K562 (cell line): ENCODE data around the gene ZDHHC5. TPM values are rescaled to one million over a fixed set of nuclear protein-coding genes. Genes with fewer than 3 reads are reported as not detected.

ENCODE experiments used
- BACH1 ChIP-seq: fragments of 200-800 bp; sonication (Bioruptor generic); IDR thresholded peaks from 2 replicates; pipeline ENCODE4 v1.6.1; 2016; ENCODE audit warnings: missing genetic modification characterization, missing compliant biosample characterization
- CEBPG ChIP-seq, 3 experiments: fragments of 200-800 bp in 1 of 3; sonication (Bioruptor generic) in 1 of 3; sonication (generic) in 1 of 3; formaldehyde crosslinking in 1 of 3; IDR thresholded peaks in 2 of 3; conservative IDR thresholded peaks in 1 of 3; 2 replicates each; pipeline versions ENCODE4 v1.6.1 to v1.8.0; 2016 to 2022; ENCODE audit warnings: missing compliant biosample characterization in 2 of 3, missing genetic modification characterization in 2 of 3, mild to moderate bottlenecking in 1 of 3, missing genetic modification reagents in 1 of 3
- DMBX1 ChIP-seq: fragments of 250-450 bp; sonication (Bioruptor Pico); IDR thresholded peaks from 2 replicates; pipeline ENCODE4 v1.8.0; 2022; ENCODE audit warnings: inconsistent platforms, mild to moderate bottlenecking, moderate library complexity, borderline replicate concordance
- ELF4 ChIP-seq: fragments of 450-650 bp; formaldehyde crosslinking; IDR thresholded peaks from 2 replicates; pipeline ENCODE4 v1.4.0; 2022; ENCODE audit warnings: missing genetic modification characterization
- FOXA3 ChIP-seq, 2 experiments: fragments of 450-650 bp in 1 of 2; sonication (generic) in 1 of 2; formaldehyde crosslinking; IDR thresholded peaks in 1 of 2; conservative IDR thresholded peaks in 1 of 2; 2 replicates each; pipeline versions ENCODE4 v1.4.0 to v1.8.0; 2020 to 2022; ENCODE audit warnings: mild to moderate bottlenecking in 2 of 2, missing genetic modification reagents in 1 of 2
- GATAD2B ChIP-seq: fragments of 450-650 bp; IDR thresholded peaks from 2 replicates; pipeline ENCODE4 v1.6.1; 2017; ENCODE audit warnings: mild to moderate bottlenecking, borderline replicate concordance
- GMEB1 ChIP-seq: fragments of 250-450 bp; sonication (Bioruptor Pico); IDR thresholded peaks from 2 replicates; pipeline ENCODE4 v1.4.0; 2020; ENCODE audit warnings: mild to moderate bottlenecking
- HEY1 ChIP-seq: fragments of 250-450 bp; sonication (Bioruptor Pico); IDR thresholded peaks from 2 replicates; pipeline ENCODE4 v1.5.0; 2020; ENCODE audit warnings: mild to moderate bottlenecking, moderate library complexity, borderline replicate concordance
- KAT7 ChIP-seq: sonication (generic); formaldehyde crosslinking; IDR thresholded peaks from 2 replicates; pipeline ENCODE4 v1.8.0; 2022; ENCODE audit warnings: missing genetic modification reagents, mild to moderate bottlenecking, borderline replicate concordance
- NONO ChIP-seq, 2 experiments: fragments of 200-400 bp in 1 of 2; fragments of 450-650 bp in 1 of 2; formaldehyde crosslinking in 1 of 2; IDR thresholded peaks; 2 replicates each; pipeline ENCODE4 v1.6.1; 2017; ENCODE audit warnings: low read depth in 2 of 2, mild to moderate bottlenecking in 2 of 2, moderate library complexity in 2 of 2, low read length in 1 of 2
- REST ChIP-seq, 2 experiments: fragments of 450-650 bp; formaldehyde crosslinking in 1 of 2; IDR thresholded peaks; 2 replicates each; pipeline versions ENCODE4 v1.4.0 to v1.6.1; 2014 to 2020; ENCODE audit warnings: mild to moderate bottlenecking in 2 of 2, borderline replicate concordance in 1 of 2, low read depth in 1 of 2
- TSC22D4 ChIP-seq: fragments of 450-650 bp; IDR thresholded peaks from 2 replicates; pipeline ENCODE4 v1.6.1; 2016; ENCODE audit warnings: missing genetic modification characterization, missing biosample characterization, control low read depth
- ZKSCAN8 ChIP-seq: fragments of 200-800 bp; sonication (Bioruptor generic); IDR thresholded peaks from 2 replicates; pipeline ENCODE4 v1.6.1; 2016; ENCODE audit warnings: missing genetic modification characterization, missing compliant biosample characterization
- ZNF253 ChIP-seq: fragments of 250-450 bp; sonication (Bioruptor Pico); conservative IDR thresholded peaks from 2 replicates; pipeline ENCODE4 v1.6.1; 2021; ENCODE audit warnings: mild to moderate bottlenecking
- ZNF717 ChIP-seq: fragments of 250-450 bp; sonication (Bioruptor Pico); IDR thresholded peaks from 2 replicates; pipeline ENCODE4 v1.5.0; 2021
- ZNF75A ChIP-seq: fragments of 450-650 bp; formaldehyde crosslinking; IDR thresholded peaks from 2 replicates; pipeline ENCODE4 v1.4.0; 2020; ENCODE audit warnings: mild to moderate bottlenecking
- ZNF76 ChIP-seq: fragments of 250-450 bp; sonication (Bioruptor Pico); IDR thresholded peaks from 2 replicates; pipeline ENCODE4 v1.4.0; 2020; ENCODE audit warnings: mild to moderate bottlenecking, moderate library complexity, borderline replicate concordance
- polyA plus RNA-seq, 8 experiments: library from polyadenylated mRNA; depleted of rRNA in 4 of 8; stranded (reverse) in 5 of 8; unstranded in 3 of 8; fragments of >200 nt; fragmentation: Nextera tagmentation in 2 of 8; fragmentation: Illumina TruSeq in 1 of 8; extraction: Ambion mirVana in 2 of 8; extraction: Trizol in 1 of 8; gene quantifications; 2 replicates each; pipeline versions ENCODE4 v1.2.1 to v1.2.3, GENCODE V29; 2011 to 2014; ENCODE audit warnings: inconsistent platforms in 1 of 8, missing spikeins in 1 of 8
- total RNA-seq, 7 experiments: library from RNA; depleted of rRNA in 6 of 7; stranded (reverse); fragments of >200 nt in 6 of 7; fragmentation: Illumina TruSeq in 2 of 7; extraction: Trizol in 2 of 7; gene quantifications; 2 replicates each; pipeline versions ENCODE4 v1.2.1 to v1.2.3, GENCODE V29; 2011 to 2021; ENCODE audit warnings: low replicate concordance in 1 of 7

The ZDHHC5 gene
- total and polyA plus RNA-seq, 9 of the 15 experiments (the other 6 are each of a cell fraction or from before 2014, with no cell fraction given) = 3.8 to 64.2 (median 35.9) TPM

GRCh38 chr11:57711414-57712255, 43.7 kb downstream of the ZDHHC5 start, which contains the start of gene MED19 (continued):
- TF ChIP-seq GMEB1 (CRISPR knock-in tag) (no peak), REST (IDR thresholded peaks at IDR 0.05; ENCODE audit: borderline replicate concordance) (no peak), REST (CRISPR knock-in tag; IDR thresholded peaks at IDR 0.05; ENCODE audit: low read depth) (no peak), KAT7 (no peak), ZNF76 (CRISPR knock-in tag) (no peak), ZNF717 (no peak), ZKSCAN8 (CRISPR knock-in tag) (no peak), ZNF75A (no peak), GATAD2B (no peak), TSC22D4 (tag) (no peak), FOXA3 (CRISPR knock-in tag; conservative IDR thresholded peaks at IDR 0.05 in 1 of 2, IDR thresholded peaks at IDR 0.05 in 1 of 2) (no peak; a peak in 1 of 4 replicates), ZNF253 (no peak), HEY1 (no peak), DMBX1 (CRISPR knock-in tag) (no peak), CEBPG (CRISPR knock-in tag; IDR thresholded peaks at IDR 0.05) (peak; percentile 82), CEBPG (tag; conservative IDR thresholded peaks at IDR 0.05 in 1 of 2, IDR thresholded peaks at IDR 0.05 in 1 of 2) (peak; percentile 65 to 78), BACH1 (tag) (no peak), ELF4 (CRISPR knock-in tag) (no peak), NONO (IDR thresholded peaks at IDR 0.05; ENCODE audit: low read depth in 2 of 2, low read length in 1 of 2) (0 out of 4 replicates have a peak, but pooled peaks of 1 of the 2 experiments have one; percentile 40)
